Stimulated activated CD8-positive, alpha-beta memory T cell treated with anti-CD3 and anti-CD28 coated beads, Interleukin-12 subunit alpha, Interleukin-12 subunit beta, amount 100 ng/mL, for 1 hour (primary cell): ENCODE data around the gene TMEM45B.
A peak's percentile ranks its signal among the peaks of the same experiment; 100 is the strongest.
"Not testable (repeated sequence)": the region's sequence is repeated elsewhere in the genome, so short reads cannot be mapped to it uniquely, and the experiment has no call there.

Source experiments
- DNase-seq: peaks from one replicate; pipeline ENCODE4 v3.0.0-alpha.2; 2020; ENCODE audit warnings: low read depth

TMEM45B gene

GRCh38 chr11:129808241-129808640, 7.4 kb upstream of the TMEM45B start:
- not testable (repeated sequence) for DNase-seq

DNA sequence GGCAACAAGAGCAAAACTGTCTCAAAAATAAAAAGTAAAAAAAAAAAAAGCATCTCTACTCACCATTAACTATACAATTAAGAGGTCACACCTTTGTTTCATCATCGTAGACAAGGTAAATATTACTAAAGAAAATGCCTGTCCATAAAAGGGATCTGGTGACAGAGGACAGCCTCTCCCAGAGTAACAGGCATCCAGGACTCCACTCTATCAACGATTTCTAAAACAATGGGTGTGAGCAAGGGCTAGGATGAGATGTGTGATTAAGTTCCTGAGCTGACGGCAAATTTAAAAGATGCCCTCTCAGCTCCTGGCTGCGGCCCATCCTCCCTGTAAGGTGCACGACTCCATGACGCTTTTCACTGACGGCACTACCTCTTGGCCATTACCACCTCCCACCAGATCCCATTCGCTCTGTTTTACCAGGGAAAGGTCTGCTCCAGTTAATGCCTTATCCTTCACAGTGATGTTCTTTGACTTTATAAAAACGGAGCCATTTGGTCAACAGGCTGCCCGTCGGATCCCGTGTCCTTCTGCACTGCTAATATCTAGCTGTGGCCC, 2.3 kb upstream of the TMEM45B start:
- no peak for DNase-seq

DNA sequence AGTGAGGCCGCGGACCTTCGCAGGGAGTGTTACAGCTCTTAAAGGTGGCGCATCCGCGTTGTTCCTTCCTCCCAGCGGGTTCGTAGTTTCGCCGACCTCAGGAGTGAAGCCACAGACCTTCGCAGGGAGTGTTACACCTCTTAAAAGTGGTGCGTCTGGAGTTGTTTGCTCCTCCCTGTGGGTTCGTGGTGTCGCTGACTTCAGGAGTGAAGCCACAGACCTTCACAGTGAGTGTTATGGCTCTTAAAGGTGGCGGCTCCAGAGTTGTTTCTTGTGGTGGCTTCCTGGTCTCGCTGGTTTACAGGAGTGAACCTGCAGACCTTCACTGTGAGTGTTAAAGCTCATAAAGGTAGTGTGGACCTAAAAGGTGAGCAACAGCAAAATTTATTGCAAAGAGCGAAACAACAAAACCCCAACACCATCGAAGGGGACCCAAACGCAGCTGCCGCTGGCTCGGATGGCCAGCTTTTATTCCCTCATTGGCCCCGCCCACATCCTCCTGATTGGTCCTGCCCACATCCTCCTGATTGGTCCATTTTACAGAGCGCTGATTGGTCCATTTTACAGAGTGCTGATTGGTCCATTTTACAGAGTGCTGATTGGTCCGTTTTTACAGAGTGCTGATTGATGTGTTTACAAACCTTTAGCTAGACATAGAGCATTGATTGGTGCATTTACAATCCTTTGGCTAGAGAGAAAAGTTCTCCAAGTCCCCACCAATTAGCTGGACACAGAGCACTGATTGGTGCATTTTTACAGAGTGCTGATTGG, 1.2 kb upstream of the TMEM45B start:
- peak; percentile 48 for DNase-seq

DNA sequence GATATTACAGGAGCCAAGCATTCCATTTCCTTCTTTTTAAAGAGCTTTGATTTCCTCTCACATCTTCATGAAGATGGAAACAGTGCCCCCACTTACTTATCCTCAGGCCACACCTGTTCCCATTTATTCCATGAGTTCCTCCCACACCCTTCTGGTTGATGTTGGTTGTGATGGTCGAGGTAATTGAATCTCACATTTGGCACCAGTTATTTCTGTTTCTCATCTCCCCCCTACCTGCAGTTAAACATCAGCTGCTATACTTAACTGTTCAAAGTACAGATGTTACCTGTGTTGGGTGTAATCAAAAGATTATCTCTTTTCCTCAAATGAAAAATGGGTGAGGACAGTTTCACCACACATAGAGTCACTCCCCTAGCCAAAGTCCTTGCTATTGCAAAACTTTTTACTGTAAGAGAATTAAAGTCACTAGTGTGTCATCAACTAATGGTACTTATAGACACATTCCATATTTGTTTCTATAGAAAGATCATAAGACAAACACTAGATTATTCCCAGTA, 1.9 kb downstream of the TMEM45B start:
- no peak for DNase-seq

GRCh38 chr11:129818236-129818635, 2.6 kb downstream of the TMEM45B start:
- not testable (repeated sequence) for DNase-seq

DNA sequence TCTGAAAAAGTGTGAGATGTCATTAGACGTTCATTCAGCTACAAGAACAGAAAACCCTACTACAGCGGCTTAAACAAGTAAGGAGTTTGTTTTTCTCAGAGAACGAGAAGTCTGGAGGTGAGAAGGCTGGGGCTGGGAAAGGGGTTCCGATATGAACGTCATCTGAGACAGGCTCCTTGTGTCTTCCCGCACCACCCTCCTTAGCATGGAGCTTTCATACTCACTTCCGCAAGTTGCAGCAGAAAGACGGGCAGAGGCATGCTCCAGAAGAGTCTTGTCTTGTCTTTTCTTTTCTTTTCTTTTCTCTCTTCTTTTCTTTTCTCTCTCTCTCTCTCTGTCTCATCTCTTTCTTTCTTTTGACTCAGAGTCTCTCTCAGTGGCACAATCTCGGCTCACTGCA, 3.6 kb downstream of the TMEM45B start:
- DNase-seq: no peak

DNA sequence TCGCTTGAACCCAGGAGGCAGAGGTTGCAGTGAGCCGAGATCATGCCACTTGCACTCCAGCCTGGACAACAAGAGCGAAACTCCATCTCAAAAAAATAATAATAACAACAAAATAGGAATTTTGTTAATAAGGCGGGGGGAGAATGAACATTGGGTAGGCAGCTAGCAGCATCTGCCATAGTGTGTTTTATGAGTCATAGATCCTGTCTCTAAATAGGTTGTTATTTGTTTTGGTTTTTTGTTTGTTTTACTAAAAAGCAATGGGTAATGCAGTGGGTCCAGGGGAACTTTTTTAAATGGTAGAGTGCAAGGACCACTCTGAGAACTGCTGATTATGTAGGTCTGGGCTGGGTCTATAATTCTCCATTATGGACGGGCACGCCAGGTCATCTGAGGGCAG, 4.6 kb downstream of the TMEM45B start:
- DNase-seq: not testable (repeated sequence)

- DNase-seq: not testable (repeated sequence)
Observed at GRCh38 chr11:129823281-129823680, 7.6 kb downstream of the TMEM45B start.

GRCh38 chr11:129823799-129824198, 8.2 kb downstream of the TMEM45B start:
- DNase-seq: not testable (repeated sequence)

GRCh38 chr11:129825380-129825779, 9.7 kb downstream of the TMEM45B start:
- no peak for DNase-seq

DNA sequence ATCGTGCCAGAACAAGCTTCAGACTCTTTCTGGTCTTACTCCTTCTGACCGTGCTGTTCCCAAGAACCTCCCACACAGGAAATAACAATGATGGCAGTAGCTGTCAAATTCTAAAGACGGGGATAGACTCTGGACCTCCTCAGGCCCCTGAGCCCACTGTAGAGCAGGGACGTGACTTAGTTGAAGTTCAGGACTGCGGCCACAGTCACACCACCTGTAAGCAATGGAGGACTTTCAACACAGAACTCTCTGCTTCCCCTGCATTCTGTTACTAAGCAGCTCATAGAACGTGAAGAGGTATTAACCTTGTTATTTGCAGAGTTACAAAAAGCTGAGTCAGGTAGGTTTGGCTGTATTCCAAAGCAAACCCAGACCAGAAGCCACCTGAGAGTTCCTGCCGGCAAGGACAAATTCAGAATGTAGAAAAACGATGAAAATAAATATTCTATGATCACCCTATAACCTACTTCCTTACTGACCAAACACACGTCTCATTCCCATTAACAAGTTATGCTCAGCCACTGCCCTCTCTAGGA, 12.7 kb downstream of the TMEM45B start:
- no peak for DNase-seq

GRCh38 chr11:129829497-129829896, 13.8 kb downstream of the TMEM45B start:
- not testable (repeated sequence) for DNase-seq

DNA sequence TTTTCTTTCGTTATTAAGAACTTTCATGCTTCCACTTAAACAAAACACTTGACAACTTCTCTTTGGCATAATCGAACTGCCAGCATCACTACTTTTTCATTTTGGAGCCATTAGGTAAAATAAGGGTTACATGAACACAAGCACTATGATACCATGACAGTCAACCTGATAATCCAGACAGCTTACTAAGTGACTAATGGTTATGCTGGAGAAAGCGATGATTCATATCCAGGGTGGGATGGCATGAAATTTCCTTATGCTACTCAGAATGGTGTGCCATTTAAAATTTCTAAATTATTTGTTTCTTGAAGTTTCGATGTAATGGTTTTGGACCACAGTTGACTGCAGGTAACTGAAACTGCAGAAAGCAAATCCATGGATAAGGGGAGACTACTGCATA, 15.6 kb downstream of the TMEM45B start:
- DNase-seq: not testable (repeated sequence)

GRCh38 chr11:129833260-129833659, 17.6 kb downstream of the TMEM45B start:
- not testable (repeated sequence) for DNase-seq

GRCh38 chr11:129836423-129836891, 20.8 kb downstream of the TMEM45B start:
- DNase-seq: not testable (repeated sequence)

GRCh38 chr11:129836979-129837378, 21.3 kb downstream of the TMEM45B start:
- no peak for DNase-seq

- DNase-seq: no peak
Observed at GRCh38 chr11:129840236-129840635, 24.6 kb downstream of the TMEM45B start.

DNA sequence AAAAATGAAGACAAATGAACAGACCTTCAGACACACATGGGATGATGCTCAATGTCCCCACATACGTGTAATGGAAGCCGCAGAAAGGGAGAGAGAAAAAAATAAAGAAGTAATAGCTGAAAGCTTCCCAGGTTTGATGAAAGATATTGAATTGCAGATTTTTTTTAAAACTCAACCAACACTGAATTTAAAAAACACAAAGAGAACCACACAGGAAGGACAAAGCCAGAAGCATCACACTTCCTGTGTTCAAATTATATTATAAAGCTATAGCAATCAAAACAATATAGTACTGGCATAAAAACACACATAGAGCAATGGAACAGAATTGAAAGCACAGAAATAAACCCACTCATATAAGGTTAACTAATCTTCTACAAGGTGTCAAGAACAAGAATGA, 26.5 kb downstream of the TMEM45B start:
- no peak for DNase-seq

- DNase-seq: no peak
Observed at GRCh38 chr11:129846508-129847335, 31.1 kb downstream of the TMEM45B start.

GRCh38 chr11:129847361-129847760, 31.7 kb downstream of the TMEM45B start:
- DNase-seq: not testable (repeated sequence)

GRCh38 chr11:129849447-129850130, 33.9 kb downstream of the TMEM45B start:
- DNase-seq: no peak
